Subcutaneous adipose tissue (tissue), 4 donors: Measurements from ENCODE around the gene CYP46A1. TPM values are rescaled to one million over a fixed set of nuclear protein-coding genes. Genes with fewer than 3 reads are reported as not detected.

Experiments used
- total RNA-seq, 4 donors: library from RNA; depleted of rRNA; stranded (reverse); fragments of >200 nt; gene quantifications; one replicate each; pipeline ENCODE4 v1.1.0, GENCODE V29; 2016
- TF ChIP-seq, protein P1 (sequence below): fragments of 450-650 bp; IDR thresholded peaks from one replicate; pipeline ENCODE4 v1.5.1; 2016; ENCODE audit warnings: low read depth, mild to moderate bottlenecking, control low read depth, antibody characterized with exemption, moderate library complexity

CYP46A1 gene
- total RNA-seq, 4 donors from 2014 or later, result 0.82 to 2.1 (median 1.1) TPM

DNA sequence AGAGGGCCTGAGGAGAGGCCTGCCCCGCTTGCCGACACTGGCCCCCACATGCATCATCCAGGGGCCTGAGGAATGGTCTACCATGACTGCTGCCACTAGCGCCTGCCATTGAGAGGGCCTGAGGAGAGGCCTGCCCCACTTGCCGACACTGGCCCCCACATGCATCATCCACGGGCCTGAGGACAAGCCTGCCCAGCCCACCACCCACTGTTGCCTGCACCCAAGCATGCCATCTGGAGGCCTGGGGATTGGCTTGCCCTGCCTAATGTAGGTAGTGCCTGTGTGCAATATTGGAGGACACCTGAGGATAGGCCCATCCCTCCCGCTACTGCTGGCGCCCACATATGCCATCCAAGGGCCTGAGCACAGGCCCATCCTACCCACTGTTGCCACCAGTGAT is 24.4 kb downstream of the CYP46A1 start:
- TF ChIP-seq, protein P1, sequence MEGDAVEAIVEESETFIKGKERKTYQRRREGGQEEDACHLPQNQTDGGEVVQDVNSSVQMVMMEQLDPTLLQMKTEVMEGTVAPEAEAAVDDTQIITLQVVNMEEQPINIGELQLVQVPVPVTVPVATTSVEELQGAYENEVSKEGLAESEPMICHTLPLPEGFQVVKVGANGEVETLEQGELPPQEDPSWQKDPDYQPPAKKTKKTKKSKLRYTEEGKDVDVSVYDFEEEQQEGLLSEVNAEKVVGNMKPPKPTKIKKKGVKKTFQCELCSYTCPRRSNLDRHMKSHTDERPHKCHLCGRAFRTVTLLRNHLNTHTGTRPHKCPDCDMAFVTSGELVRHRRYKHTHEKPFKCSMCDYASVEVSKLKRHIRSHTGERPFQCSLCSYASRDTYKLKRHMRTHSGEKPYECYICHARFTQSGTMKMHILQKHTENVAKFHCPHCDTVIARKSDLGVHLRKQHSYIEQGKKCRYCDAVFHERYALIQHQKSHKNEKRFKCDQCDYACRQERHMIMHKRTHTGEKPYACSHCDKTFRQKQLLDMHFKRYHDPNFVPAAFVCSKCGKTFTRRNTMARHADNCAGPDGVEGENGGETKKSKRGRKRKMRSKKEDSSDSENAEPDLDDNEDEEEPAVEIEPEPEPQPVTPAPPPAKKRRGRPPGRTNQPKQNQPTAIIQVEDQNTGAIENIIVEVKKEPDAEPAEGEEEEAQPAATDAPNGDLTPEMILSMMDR, result no peak

DNA sequence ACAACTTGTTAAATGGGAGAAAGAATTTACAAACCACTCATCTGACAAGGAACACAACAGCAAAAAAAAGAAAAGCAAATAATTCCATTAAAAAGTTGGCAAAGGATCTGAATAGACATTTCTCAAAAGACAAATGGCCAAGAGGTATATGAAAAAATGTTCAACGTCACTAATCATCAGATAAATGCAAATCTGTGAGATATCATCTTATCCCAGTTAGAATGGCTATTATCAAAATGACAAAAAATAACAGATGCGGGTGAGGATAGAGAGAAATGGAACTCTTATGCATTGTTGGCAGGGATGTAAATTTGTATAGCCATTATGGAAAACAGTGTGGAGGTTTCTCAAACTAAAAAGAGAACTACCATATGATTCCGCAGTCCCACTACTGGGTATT is 29.9 kb downstream of the CYP46A1 start:
- TF ChIP-seq, protein P1, result no peak

DNA sequence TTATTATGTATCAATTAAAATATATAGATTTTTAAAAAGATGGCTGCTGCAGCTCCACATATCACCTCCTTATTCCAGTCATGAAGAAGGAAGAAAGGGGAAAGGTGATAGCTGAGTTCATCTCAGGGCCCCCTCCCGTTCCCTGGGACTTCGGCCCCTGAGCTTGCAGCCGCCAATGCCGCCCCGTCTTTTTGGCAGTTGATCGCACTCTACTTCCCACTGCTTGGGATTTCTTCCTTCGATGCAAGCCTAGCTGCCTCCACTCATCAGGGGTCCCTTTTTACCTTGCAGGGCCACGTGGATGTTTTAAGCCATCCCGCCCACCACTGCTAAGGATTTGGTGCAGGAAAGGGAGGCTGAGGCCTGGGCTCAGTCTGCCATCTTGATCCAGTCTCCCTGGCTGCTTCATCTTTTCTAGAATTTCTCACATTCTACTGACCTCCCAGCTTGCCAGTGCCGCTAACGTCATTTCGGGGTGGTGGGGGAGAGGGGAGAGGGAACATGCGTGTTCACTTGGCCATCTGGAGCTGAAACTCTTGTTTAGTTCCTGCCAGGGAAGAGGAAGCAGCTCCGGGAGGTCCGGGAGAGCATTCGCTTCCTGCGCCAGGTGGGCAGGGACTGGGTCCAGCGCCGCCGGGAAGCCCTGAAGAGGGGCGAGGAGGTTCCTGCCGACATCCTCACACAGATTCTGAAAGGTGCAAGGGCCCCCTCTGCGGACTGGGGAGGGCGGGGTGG is 31.3 kb downstream of the CYP46A1 start:
- TF ChIP-seq, protein P1, result no peak

DNA sequence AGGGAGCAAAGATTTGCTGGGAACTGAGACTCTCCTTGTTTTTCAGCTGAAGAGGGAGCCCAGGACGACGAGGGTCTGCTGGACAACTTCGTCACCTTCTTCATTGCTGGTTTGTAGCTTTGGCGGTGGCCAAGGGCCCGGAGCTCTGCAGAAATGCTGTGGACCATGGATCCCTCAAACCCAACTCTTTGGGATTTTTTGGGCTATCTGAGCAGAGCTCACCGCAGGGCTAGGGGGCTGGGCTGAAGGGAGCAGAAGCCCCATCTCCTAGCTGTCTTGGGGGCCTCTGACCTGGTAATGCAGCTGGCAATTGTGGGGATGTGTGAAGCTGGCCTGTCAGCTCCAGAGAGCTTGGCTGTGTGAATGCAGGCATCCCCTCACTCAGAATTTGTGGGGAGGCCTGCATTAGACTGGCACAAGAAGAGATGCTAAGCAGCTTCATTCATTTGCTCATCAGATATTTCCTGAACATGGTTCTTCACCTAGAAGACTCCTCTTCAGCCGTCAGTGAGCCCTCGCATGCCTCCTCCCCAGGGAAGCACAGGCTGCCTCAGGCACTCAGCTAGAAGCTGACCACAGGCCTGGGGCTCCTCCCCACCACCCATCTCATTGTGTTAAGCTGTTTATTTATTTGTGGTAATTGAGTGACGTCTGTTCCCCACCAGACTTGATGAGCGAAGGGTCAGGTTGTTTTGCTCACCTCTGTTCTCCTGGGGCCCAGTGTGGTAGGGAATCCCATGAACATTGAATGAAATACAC is 32.2 kb downstream of the CYP46A1 start:
- TF ChIP-seq, protein P1, result no peak

DNA sequence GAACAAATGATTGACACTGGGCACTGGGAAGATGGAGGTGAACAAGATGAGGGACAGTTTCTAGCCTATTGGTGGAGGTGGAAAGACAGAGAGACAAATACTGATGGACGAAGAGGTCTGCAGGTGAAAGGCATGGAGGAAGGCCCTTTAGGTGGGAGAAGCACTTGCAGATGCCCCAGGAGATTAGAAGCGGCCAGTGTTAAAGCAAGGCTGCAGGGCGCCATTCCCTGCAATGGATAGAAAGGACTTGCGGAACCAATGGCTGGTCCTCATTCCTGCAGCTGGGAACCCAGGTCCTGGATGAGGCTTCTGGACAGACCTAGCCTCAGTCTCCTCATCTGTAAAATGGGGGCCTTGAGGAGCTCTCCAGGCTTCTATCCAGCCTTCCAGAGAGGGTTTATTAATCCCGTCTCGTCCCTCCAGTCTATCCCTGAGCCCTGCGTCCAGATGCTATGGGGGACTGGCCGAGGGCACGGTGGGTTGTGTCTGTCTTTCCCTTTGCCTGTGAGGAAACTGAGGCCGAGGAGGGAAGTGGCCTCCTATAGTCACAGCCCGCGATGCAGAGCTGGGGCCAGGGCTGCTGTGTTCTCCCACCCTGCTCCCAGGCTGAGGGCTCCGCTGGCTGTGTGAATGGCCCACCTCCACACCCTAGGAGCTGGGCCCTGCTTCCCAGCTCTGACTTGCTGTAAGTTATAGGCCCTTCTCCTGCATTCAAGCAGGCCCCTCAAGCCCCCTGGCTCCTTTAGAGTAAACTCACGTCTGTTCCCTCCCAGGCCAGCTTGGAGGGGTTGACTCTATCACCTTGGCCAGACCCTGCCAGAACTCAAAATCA is 33.0 kb downstream of the CYP46A1 start:
- TF ChIP-seq, protein P1, result no peak

DNA sequence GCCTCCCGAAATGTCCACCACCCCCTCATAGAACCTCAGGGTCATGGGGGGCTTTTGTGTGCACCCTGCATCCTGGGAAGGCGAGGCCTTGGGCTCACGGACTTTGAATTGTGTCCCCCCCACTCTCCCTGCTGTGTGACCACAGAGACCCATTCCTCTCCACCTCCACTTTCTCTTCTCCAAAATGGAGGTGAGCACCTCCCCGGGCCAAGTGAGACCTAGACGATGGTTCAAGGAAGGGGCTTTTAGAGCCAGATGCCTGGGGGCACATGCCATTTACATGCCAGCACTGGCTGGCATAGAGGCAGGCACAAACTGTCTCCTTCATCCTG is 33.5 kb downstream of the CYP46A1 start:
- TF ChIP-seq, protein P1, result no peak
